Astrocyte of the cerebellum (primary cell): ENCODE results near the gene FRK.

Source experiments
- DNase-seq: peaks from one replicate; pipeline ENCODE4 v3.0.0-alpha.2; 2011; ENCODE audit warnings: low read depth
- H3K4me3 ChIP-seq: 2 replicates; pipeline ENCODE4 v1.5.1; 2011; ENCODE audit warnings: mild to moderate bottlenecking, low read depth, low read length, moderate library complexity
- in situ Hi-C: cut with HindIII; loops from 2 replicates; pipeline ENCODE4 v1.10.0; 2017; ENCODE audit warnings: low sequenced_read_pairs
- TF ChIP-seq, protein P1 (sequence below): IDR thresholded peaks from 2 replicates; pipeline ENCODE4 v1.5.1; 2012; ENCODE audit warnings: low read length, low read depth, moderate library complexity, mild to moderate bottlenecking; ENCODE audit errors: missing control alignments

Gene FRK

DNA sequence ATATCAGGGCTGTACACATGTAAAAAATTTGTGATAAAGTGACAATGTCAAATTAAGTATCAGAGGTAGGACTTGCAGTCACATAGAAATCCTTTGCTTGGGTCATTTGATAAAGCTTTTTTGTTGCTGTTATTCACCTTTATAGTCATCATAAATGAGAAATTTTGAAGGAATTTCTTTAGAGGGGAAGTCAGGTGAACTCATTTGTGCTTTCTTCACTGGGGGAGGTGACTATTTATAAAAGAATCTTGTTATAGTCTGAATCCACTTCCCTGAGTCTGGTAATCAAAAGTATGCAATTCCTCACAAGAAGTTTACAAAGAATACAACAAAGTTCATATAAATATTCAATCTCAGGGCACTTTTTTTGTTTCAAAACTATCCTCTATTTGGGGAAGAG lies 47.7 kb downstream of the FRK start:
- H3K4me3 ChIP-seq: no peak overlapping the region
- in situ Hi-C loops: no loop called here
- DNase-seq: no peak
- TF ChIP-seq, protein P1, sequence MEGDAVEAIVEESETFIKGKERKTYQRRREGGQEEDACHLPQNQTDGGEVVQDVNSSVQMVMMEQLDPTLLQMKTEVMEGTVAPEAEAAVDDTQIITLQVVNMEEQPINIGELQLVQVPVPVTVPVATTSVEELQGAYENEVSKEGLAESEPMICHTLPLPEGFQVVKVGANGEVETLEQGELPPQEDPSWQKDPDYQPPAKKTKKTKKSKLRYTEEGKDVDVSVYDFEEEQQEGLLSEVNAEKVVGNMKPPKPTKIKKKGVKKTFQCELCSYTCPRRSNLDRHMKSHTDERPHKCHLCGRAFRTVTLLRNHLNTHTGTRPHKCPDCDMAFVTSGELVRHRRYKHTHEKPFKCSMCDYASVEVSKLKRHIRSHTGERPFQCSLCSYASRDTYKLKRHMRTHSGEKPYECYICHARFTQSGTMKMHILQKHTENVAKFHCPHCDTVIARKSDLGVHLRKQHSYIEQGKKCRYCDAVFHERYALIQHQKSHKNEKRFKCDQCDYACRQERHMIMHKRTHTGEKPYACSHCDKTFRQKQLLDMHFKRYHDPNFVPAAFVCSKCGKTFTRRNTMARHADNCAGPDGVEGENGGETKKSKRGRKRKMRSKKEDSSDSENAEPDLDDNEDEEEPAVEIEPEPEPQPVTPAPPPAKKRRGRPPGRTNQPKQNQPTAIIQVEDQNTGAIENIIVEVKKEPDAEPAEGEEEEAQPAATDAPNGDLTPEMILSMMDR: no peak

DNA sequence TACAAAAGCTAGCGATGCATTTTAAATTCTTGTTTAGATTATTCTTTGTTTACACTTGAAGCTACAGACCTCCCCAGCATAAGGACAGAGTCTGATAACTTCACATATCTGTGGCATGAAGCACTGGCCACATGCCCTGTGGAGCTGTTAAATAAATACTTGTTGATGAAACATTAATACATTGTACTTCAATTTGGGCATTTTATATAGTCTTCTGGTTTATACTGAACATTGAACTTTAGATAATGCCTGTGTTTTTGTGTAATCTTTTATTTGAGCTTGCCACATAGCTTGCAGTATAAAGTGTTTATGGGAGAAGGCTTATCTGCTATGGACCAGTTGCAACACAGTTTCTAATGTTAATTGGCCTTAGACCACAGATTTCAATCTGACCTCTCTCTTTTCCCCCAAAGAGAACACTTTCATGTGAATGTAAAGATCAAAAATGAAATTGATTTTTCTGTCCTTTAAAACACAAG lies 48.2 kb downstream of the FRK start:
- TF ChIP-seq, protein P1: no peak
- DNase-seq: no peak
- in situ Hi-C loops: no loop called here
- H3K4me3 ChIP-seq: no peak overlapping the region

DNA sequence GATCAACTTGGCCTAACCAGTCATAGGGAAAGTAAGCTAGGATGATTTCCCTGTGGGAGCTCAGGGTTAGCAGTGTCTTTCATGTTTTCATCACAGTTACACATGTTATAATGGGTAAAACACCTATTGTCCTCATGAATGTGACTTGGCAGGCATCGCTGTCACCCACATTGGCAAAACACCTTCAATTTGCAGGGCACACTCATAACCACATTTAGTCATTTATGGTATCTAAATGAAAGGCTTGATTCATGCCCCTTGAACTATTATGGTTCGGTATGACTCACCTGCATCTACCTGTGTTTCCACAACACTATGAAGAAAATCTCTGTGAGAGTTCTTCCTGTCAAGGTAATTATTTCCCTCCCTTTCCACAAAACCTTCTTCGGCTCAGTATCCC lies 49.2 kb downstream of the FRK start:
- in situ Hi-C loops: no loop called here
- no peak overlapping the region for H3K4me3 ChIP-seq
- TF ChIP-seq, protein P1: no peak
- no peak for DNase-seq

DNA sequence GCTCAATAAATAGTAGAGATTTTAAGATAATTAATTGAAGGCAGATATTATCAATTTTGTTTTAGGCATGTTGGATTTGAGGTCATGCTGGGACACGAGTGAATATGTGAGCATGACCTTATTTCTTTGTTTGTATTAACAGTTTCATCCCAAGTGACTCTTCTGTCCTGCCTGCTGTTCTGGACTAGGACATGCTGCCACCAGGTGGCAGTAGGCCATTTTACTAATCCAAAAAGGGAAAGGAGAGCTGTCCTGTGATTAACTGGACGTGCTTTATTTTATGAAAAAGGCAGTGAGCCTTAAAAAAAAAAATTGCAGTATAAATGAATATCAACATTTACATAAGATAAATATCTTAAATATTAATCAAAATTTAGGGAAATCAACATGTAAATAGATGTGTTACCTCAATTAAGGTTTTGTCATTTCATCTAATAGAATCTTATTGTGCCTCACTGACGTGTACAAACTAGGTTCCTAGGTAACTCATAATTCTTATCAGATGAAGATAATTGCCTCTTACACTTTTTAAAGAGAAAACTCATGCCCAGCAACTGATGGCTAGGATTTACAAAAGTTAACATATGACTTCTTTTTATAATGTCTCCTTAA lies 49.8 kb downstream of the FRK start:
- TF ChIP-seq, protein P1: peak; percentile 87
- no peak overlapping the region for H3K4me3 ChIP-seq
- peak; percentile 56 for DNase-seq
- in situ Hi-C loops: no loop called here

DNA sequence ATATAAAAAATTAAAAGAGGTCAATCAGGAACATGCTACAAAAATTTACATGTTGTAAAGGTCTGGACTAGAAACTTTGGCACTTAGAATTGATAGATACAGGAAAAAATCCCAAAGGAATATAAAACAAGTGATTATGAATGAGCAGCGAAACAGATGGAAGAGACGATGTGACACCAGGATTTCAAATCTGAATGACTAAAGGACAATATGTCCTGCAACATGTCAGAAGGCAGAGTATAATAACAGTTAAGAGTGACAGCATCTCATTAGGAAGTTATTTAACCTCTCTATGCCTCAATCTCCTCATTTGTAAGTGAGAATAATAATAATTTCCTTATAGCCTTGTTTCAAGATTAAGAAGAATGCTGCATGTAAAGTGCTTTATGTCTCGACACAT lies 50.3 kb downstream of the FRK start:
- TF ChIP-seq, protein P1: no peak
- H3K4me3 ChIP-seq: no peak overlapping the region
- in situ Hi-C loops: no loop called here
- DNase-seq: no peak

DNA sequence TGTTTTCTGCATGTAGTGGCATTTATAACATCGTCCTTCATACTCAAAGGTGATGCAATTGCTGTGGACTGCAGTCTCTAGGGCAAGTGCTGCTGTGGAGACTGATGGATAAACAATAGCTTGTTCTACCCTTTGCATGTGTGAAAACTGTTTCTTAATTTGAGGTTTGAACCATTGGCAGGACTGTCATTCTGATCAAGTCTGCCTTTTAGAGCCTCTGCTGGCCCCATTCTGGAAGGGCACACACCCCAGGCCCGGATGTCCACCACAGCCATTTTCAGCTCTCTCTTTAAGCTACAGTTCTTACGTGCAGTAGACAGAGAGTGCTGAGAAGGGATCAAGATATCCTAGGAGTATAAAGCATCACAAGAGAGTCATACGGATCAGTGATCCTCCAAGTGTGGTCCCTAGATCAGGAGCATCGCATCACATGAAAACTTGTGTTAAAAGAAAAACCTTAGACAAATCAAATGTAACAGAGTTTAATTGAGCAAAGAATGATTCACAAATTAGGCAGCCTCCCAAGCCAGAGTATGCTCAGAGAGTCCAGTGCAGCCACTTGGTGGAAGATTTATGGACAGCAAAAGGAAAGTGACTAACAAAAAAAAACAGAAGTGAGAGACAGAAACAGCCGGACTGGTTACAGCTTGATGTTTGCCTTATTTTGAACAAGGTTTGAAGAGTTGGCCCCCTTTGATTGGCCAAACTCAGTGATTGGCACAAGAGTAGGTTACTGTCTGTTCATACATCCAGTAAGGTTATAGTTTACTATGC lies 52.0 kb downstream of the FRK start:
- in situ Hi-C loops: no loop called here
- DNase-seq: peak; percentile 63

More for the DNA sequence above, 52.0 kb downstream of the FRK start:
- H3K4me3 ChIP-seq: no peak overlapping the region
- TF ChIP-seq, protein P1: no peak
